ENCODE measurements around the gene PRTFDC1. TPM values are rescaled to one million over a fixed set of nuclear protein-coding genes. Genes with fewer than 3 reads are reported as not detected.

PRTFDC1 gene
- total RNA-seq = 11.1 and 15.2 TPM in 2 replicates

GRCh38 chr10:24952143-24952706 is at the start of gene PRTFDC1:
Gene PRTFDC1 (minus strand): TSS chr10:24952606. CDS start chr10:24952575, 31 bp downstream.

Other genes starting within 250 kb of the PRTFDC1 start
- gene ARHGAP21, start 228.7 kb downstream of the PRTFDC1 start, total RNA-seq = 82.9 and 92.6 TPM in 2 replicates
- 0.10 TPM in 1 of 2 replicates, not detected in the other for gene ENKUR, start 63.6 kb upstream of the PRTFDC1 start, total RNA-seq
- 4.0 and 4.1 TPM in 2 replicates for gene THNSL1, start 64.0 kb upstream of the PRTFDC1 start, total RNA-seq
- gene GPR158, start 222.4 kb upstream of the PRTFDC1 start, total RNA-seq = 0.15 and 1.1 TPM in 2 replicates

Measured in cardiac ventricle fibroblast (primary cell).